NT2/D1 (cell line): ENCODE measurements around the gene TRIM5.
"Not testable (repeated sequence)": the region's sequence is repeated elsewhere in the genome, so short reads cannot be mapped to it uniquely, and the experiment has no call there.

Experiments
- DNase-seq: peaks from one replicate; pipeline ENCODE4 v3.0.0-alpha.2; 2011; ENCODE audit warnings: low read depth, low spot score
- H3K27me3 ChIP-seq: 2 replicates; pipeline ENCODE4 v1.6.0; 2011; ENCODE audit warnings: mild to moderate bottlenecking; ENCODE audit not compliant: insufficient read length, insufficient read depth
- H3K36me3 ChIP-seq: 2 replicates; pipeline ENCODE4 v1.6.1; 2011; ENCODE audit warnings: mild to moderate bottlenecking, low read length, mixed read lengths; ENCODE audit not compliant: insufficient read depth, insufficient read length
- H3K4me1 ChIP-seq: 2 replicates; pipeline ENCODE4 v1.5.1; 2011; ENCODE audit not compliant: insufficient read depth, insufficient read length
- H3K4me3 ChIP-seq: 2 replicates; pipeline ENCODE4 v1.5.1; 2011; ENCODE audit warnings: low read depth; ENCODE audit not compliant: insufficient read length
- H3K9ac ChIP-seq: 2 replicates; pipeline ENCODE4 v1.6.0; 2011; ENCODE audit warnings: low read depth; ENCODE audit not compliant: insufficient read length
- H3K9me3 ChIP-seq: 2 replicates; pipeline ENCODE4 v1.5.1; 2011; ENCODE audit warnings: mild to moderate bottlenecking, low read length; ENCODE audit not compliant: insufficient read depth
- SUZ12 ChIP-seq: IDR thresholded peaks from 2 replicates; pipeline ENCODE4 v1.6.1; 2011; ENCODE audit not compliant: insufficient read length, insufficient read depth; ENCODE audit errors: extremely low read depth
- YY1 ChIP-seq: IDR thresholded peaks from 2 replicates; pipeline ENCODE4 v1.6.1; 2011; ENCODE audit not compliant: insufficient read length, insufficient read depth
- ZNF274 ChIP-seq: IDR thresholded peaks from 2 replicates; pipeline ENCODE4 v1.6.1; 2011; ENCODE audit warnings: mild to moderate bottlenecking, low read depth, low read length

The TRIM5 gene, protein sequence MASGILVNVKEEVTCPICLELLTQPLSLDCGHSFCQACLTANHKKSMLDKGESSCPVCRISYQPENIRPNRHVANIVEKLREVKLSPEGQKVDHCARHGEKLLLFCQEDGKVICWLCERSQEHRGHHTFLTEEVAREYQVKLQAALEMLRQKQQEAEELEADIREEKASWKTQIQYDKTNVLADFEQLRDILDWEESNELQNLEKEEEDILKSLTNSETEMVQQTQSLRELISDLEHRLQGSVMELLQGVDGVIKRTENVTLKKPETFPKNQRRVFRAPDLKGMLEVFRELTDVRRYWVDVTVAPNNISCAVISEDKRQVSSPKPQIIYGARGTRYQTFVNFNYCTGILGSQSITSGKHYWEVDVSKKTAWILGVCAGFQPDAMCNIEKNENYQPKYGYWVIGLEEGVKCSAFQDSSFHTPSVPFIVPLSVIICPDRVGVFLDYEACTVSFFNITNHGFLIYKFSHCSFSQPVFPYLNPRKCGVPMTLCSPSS

DNA sequence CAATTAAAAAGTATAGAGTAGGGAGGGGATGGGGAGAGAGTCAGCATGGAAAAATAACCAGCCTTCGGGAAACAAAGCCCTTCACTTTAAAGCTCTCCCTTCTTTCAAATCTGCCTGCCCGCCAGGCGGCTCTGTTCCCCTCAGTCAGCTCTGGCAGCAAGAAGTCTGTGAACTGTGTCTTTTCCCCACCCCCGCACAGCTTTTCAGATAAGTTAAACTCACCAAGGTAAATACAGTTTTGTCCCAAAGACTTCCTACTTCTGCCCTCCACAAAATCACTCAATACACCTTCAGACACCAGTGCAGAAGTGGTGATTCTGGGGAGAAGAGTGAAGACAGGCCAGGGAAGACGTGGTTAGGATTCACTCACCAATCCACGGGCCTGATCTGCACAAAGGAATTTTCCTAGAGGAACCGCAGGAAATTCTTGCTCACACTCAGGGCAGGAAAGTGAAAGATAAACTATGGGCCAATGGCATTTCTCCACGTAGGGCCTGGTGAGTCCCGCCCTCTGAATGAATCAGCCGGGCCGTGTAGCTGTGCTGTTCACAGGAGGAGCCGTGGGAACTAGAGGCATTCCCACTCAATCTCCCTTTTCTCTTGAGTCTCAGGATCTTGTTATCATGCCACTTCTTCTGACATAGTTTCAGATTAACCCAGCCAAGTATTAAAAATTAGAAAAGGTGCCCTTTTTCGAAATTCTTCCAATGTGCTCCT is at the start of gene TRIM5:
TSS of gene TRIM5 (minus strand) at position 429 of the 717 bp plus-strand sequence. CDS start 4,897 bp downstream, outside the sequence.
- peak; percentile 73 for DNase-seq
- H3K4me3 ChIP-seq, result peak within 1 kb of the TSS; percentile 31
- peak within 1 kb of the TSS; percentile 52 for H3K9ac ChIP-seq
- peaks cover 7% of the 10 kb centered on the region; the same call in 1 of the 2 replicates for H3K9me3 ChIP-seq
- TF ChIP-seq YY1, result no peak
- no peaks in the 10 kb centered on the region for H3K27me3 ChIP-seq
- H3K36me3 ChIP-seq, result peaks cover 4% of the 10 kb centered on the region
- no peaks in the 10 kb centered on the region for H3K4me1 ChIP-seq

DNA sequence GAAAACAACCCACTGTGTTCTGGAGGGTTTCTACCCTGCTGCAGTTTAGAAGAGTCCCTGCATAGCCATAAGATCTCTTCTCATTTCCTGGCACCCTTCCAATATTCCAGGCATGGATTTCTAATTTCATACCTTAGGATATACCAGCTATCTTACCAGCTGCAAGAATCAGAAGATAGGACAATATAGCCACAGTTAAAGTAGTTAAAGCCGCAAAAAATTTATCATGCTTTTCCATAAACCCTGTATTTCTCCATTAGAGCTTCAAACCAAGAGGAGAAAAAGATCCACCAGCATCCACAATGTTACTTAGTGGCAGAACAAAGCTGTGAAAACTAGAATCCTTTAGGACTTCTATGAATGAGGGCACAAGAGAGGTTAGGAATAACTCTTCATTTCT is 42.8 kb upstream of the TRIM5 start:
- no peaks in the 10 kb centered on the region for H3K4me1 ChIP-seq
- H3K9ac ChIP-seq, result no peak overlapping the region
- no peaks in the 10 kb centered on the region for H3K9me3 ChIP-seq
- no peaks in the 10 kb centered on the region for H3K27me3 ChIP-seq
- DNase-seq, result no peak
- H3K36me3 ChIP-seq, result no peaks in the 10 kb centered on the region
- no peak for TF ChIP-seq SUZ12
- no peak for TF ChIP-seq ZNF274
- no peak for TF ChIP-seq YY1
- H3K4me3 ChIP-seq, result no peak overlapping the region

GRCh38 chr11:5726351-5726750 is 41.5 kb upstream of the TRIM5 start:
- H3K36me3 ChIP-seq, result no peaks in the 10 kb centered on the region
- H3K4me1 ChIP-seq, result no peaks in the 10 kb centered on the region
- H3K27me3 ChIP-seq, result no peaks in the 10 kb centered on the region
- TF ChIP-seq ZNF274 (no peak), SUZ12 (no peak), YY1 (no peak)
- no peak for DNase-seq
- no peak overlapping the region for H3K4me3 ChIP-seq
- H3K9me3 ChIP-seq, result no peaks in the 10 kb centered on the region
- H3K9ac ChIP-seq, result no peak overlapping the region

GRCh38 chr11:5722622-5723021 is 37.7 kb upstream of the TRIM5 start:
- Histone ChIP-seq H3K9me3 (no peaks in the 10 kb centered on the region), H3K36me3 (no peaks in the 10 kb centered on the region), H3K9ac (no peak overlapping the region), H3K4me3 (no peak overlapping the region), H3K4me1 (no peaks in the 10 kb centered on the region), H3K27me3 (no peaks in the 10 kb centered on the region)
- TF ChIP-seq YY1, result no peak
- no peak for TF ChIP-seq SUZ12
- TF ChIP-seq ZNF274, result no peak
- no peak for DNase-seq

DNA sequence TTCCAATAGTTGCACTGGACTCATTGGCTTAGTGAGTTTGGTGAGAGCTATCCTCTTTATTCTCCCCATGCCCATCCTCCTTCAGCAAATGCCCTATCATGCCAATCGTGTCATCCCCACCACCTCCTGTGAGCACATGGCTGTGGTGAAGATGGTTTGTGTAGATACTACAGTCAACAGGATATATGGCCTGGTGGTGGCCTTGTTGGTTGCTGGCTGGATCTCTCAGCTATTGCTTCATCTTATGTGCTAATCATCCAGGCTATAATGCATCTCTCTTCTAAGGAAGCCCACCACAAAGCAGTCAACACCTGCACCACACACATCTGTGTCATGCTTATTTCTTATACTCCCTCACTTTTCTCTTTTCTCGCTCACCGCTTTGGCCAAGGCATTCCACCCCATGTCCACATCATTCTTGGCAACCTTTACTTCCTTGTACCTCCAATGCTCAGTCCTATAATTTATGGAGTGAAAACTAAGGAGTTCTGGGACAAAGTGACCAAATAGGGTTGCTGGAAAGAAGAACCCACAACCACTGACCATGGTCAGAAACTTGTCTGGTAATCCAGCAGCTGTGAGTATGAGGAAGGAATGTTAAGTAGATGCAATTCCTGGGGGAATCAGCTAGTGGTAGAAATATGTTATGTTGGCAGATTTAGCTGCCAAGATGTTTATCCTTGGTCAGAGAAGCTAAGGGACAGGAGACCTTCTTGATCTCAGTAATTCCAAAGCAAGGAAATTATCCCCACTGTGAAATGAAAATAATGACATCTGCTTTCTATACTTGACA is 35.0 kb upstream of the TRIM5 start:
- H3K27me3 ChIP-seq, result no peaks in the 10 kb centered on the region
- no peak overlapping the region for H3K4me3 ChIP-seq
- no peaks in the 10 kb centered on the region for H3K36me3 ChIP-seq
- DNase-seq, result no peak
- no peaks in the 10 kb centered on the region for H3K4me1 ChIP-seq
- H3K9ac ChIP-seq, result no peak overlapping the region
- H3K9me3 ChIP-seq, result no peaks in the 10 kb centered on the region
- no peak for TF ChIP-seq ZNF274
- TF ChIP-seq SUZ12, result no peak
- TF ChIP-seq YY1, result no peak

- H3K36me3 ChIP-seq, H3K4me1 ChIP-seq, H3K9me3 ChIP-seq, DNase-seq, H3K4me3 ChIP-seq, H3K9ac ChIP-seq, H3K27me3 ChIP-seq: not testable (repeated sequence)
Measured at GRCh38 chr11:5716518-5716917, 31.6 kb upstream of the TRIM5 start.

DNA sequence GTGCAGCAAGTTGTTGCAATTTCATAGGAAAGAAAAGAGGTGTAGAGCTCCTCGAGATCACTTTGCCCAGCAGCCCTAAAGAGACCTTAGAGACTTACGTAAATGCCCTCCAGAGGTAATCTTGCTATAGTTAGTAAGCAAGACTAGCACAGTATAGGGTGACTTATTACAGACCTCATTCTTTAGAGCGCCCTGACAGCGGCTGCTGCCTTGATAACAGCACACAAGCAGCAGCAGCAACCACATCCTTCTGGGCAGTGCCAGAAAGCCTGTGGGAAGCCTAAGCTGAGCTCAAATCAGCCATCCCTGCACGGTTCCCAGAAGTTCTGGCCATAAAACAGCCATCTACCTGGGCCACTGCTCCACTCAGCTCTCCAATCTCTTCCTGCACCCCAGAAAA is 28.8 kb upstream of the TRIM5 start:
- Histone ChIP-seq H3K9me3 (no peaks in the 10 kb centered on the region), H3K9ac (no peak overlapping the region), H3K36me3 (peaks cover 4% of the 10 kb centered on the region), H3K4me3 (no peak overlapping the region), H3K4me1 (no peaks in the 10 kb centered on the region), H3K27me3 (no peaks in the 10 kb centered on the region)
- DNase-seq, result no peak
- no peak for TF ChIP-seq ZNF274
- no peak for TF ChIP-seq SUZ12
- no peak for TF ChIP-seq YY1
